ENCODE measurements around the gene HAO1. TPM values are rescaled to one million over a fixed set of nuclear protein-coding genes. Genes with fewer than 3 reads are reported as not detected.
A peak's percentile ranks its signal among the peaks of the same experiment; 100 is the strongest.

HAO1 gene
- total RNA-seq, 2 experiments from 2014 or later, result not detected

- DNase-seq (no peak), ATAC-seq (no peak)
- Mint-ChIP-seq H3K4me1 (ENCODE audit: low read depth) (no peaks in the 10 kb centered on the region), H3K36me3 (ENCODE audit: low read depth) (no peaks in the 10 kb centered on the region), H3K27ac (no peak overlapping the region), H3K27me3 (peaks cover 8% of the 10 kb centered on the region), H3K4me3 (no peak overlapping the region), H3K9me3 (no peaks in the 10 kb centered on the region)
- CTCF ChIA-PET, result no interaction called here
- no peak for TF ChIP-seq CTCF (IDR thresholded peaks at IDR 0.05)
- POLR2A ChIA-PET, result no interaction called here
- intact Hi-C loops (cut with micrococcal nuclease), result loop anchor here (5.0 kb wide), 1 partner anchor 787 kb away; no protein-coding TSS in a partner anchor
Observed at GRCh38 chr20:7935027-7935551, 5.2 kb downstream of the HAO1 start.

- DNase-seq (no peak), ATAC-seq (no peak)
- intact Hi-C loops (cut with micrococcal nuclease), result no loop called here
- H3K4me1 Mint-ChIP-seq (ENCODE audit: low read depth), result no peaks in the 10 kb centered on the region
- no peaks in the 10 kb centered on the region for H3K9me3 Mint-ChIP-seq
- H3K36me3 Mint-ChIP-seq (ENCODE audit: low read depth), result no peaks in the 10 kb centered on the region
- ChIA-PET CTCF (no interaction called here), POLR2A (no interaction called here)
- no peak for TF ChIP-seq CTCF (IDR thresholded peaks at IDR 0.05)
- H3K27ac Mint-ChIP-seq, result no peak overlapping the region
- H3K27me3 Mint-ChIP-seq, result peaks cover 8% of the 10 kb centered on the region
- H3K4me3 Mint-ChIP-seq, result no peak overlapping the region
Observed at GRCh38 chr20:7933346-7933745, 6.9 kb downstream of the HAO1 start.

- DNase-seq, result no peak
- H3K4me3 Mint-ChIP-seq, result no peak overlapping the region
- no peaks in the 10 kb centered on the region for H3K9me3 Mint-ChIP-seq
- no peak for TF ChIP-seq CTCF (IDR thresholded peaks at IDR 0.05)
- H3K36me3 Mint-ChIP-seq (ENCODE audit: low read depth), result no peaks in the 10 kb centered on the region
- H3K27me3 Mint-ChIP-seq, result peaks cover 8% of the 10 kb centered on the region
- H3K4me1 Mint-ChIP-seq (ENCODE audit: low read depth), result no peaks in the 10 kb centered on the region
- ChIA-PET POLR2A (no interaction called here), CTCF (no interaction called here)
- ATAC-seq, result no peak
- no peak overlapping the region for H3K27ac Mint-ChIP-seq
- intact Hi-C loops (cut with micrococcal nuclease), result no loop called here
Observed at GRCh38 chr20:7930343-7930742, 9.9 kb downstream of the HAO1 start.

- POLR2A ChIA-PET, result no interaction called here
- intact Hi-C loops (cut with micrococcal nuclease), result no loop called here
- Mint-ChIP-seq H3K36me3 (ENCODE audit: low read depth) (no peaks in the 10 kb centered on the region), H3K9me3 (no peaks in the 10 kb centered on the region), H3K4me1 (ENCODE audit: low read depth) (no peaks in the 10 kb centered on the region), H3K4me3 (no peak overlapping the region), H3K27ac (no peak overlapping the region), H3K27me3 (peaks cover 2% of the 10 kb centered on the region)
- ATAC-seq (no peak), DNase-seq (peak; percentile 4)
- CTCF ChIA-PET, result interaction anchor here (1.3 kb wide), 1 partner anchor 10 kb away, joined by 10 read pairs; no protein-coding TSS in a partner anchor
- TF ChIP-seq CTCF (IDR thresholded peaks at IDR 0.05), result peak; percentile 25
Observed at GRCh38 chr20:7926767-7927166, 13.5 kb downstream of the HAO1 start.

GRCh38 chr20:7926323-7926722 is 13.9 kb downstream of the HAO1 start:
- ChIA-PET CTCF (interaction anchor here (1.3 kb wide), 1 partner anchor 10 kb away, joined by 10 read pairs; no protein-coding TSS in a partner anchor), POLR2A (no interaction called here)
- Mint-ChIP-seq H3K36me3 (ENCODE audit: low read depth) (no peaks in the 10 kb centered on the region), H3K4me1 (ENCODE audit: low read depth) (no peaks in the 10 kb centered on the region), H3K4me3 (no peak overlapping the region), H3K27ac (no peak overlapping the region), H3K27me3 (peaks cover 2% of the 10 kb centered on the region), H3K9me3 (no peaks in the 10 kb centered on the region)
- TF ChIP-seq CTCF (IDR thresholded peaks at IDR 0.05), result no peak
- ATAC-seq, result no peak
- intact Hi-C loops (cut with micrococcal nuclease), result no loop called here
- no peak for DNase-seq
